Daoy (cell line): ENCODE data around the gene ACTA2. TPM values are rescaled to one million over a fixed set of nuclear protein-coding genes. Genes with fewer than 3 reads are reported as not detected.

Source experiments
- DNase-seq: peaks from one replicate; pipeline ENCODE4 v3.0.0-alpha.2; 2015; ENCODE audit warnings: low read depth
- total RNA-seq: library from RNA; depleted of rRNA; stranded (reverse); fragments of >200 nt; shearing (Covaris generic); gene quantifications from 2 replicates; pipeline ENCODE4 v1.2.3, GENCODE V29; 2014

Gene ACTA2
- total RNA-seq, 1 experiment from 2014 or later = 12.3 TPM

DNA sequence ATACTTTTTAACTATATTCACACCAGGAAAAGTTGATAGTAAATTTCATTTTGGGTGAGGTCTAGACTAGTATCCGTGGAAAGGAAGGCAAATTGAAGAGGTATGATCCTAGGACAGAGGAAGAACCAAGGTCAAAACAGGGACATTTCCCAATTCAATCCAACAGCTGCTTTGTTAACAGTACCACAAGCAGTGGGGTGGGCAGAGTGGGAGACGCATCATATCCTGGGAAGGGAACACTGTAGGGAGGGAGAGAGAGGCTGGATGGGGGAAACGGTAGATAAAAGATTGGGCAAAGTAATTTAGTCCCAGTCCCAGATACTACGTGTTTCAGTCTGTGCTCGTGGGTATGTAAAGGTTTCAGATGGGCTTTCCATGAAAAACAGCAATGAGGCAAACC lies 28.9 kb upstream of the ACTA2 start:
- DNase-seq = no peak

DNA sequence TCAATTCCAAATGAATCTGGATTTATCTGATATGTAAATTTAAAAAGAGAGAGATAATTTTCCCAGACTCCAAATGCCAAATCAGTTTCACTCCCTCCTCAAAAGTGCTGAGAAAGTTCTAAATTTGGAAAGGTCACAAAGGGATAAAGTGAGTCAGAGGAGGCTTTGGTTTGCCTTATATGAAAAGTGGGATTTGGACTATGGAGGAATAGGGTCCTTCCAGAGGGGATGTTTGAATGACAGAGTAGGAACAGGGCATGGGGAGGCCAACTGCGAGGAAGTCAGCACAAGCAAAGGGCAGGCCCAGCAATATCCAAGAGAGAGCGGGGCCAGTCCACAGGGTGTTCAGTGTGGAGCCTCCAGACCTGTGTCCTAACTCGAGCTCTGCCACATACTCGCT lies 28.2 kb upstream of the ACTA2 start:
- DNase-seq = no peak

- DNase-seq = no peak
Measured at GRCh38 chr10:88980247-88980646, 27.7 kb upstream of the ACTA2 start.

- no peak for DNase-seq
Measured at GRCh38 chr10:88979603-88980002, 27.0 kb upstream of the ACTA2 start.

DNA sequence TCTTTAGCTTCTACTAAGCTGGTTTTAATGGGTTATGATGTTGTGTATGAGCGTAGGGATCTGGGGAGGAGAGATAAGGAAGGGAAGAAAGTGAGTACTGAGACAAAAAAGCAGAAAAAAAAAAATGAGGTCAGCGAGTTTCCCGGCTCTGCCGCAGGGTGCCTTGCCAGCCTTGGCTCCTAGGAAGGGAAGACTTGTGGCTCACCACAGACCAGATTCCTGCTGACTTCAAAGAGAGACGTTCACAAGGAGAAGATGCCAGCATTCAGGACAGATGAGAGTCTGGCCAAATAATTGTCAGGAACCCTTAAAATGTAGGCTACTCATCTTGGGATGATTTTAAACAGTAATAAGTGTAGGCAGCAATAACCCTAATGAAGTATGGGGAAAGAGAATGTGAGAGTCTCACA lies 26.6 kb upstream of the ACTA2 start:
- DNase-seq = peak; percentile 82

GRCh38 chr10:88978463-88978862 lies 25.9 kb upstream of the ACTA2 start:
- DNase-seq = no peak

- DNase-seq = no peak
Measured at GRCh38 chr10:88975377-88975720, 22.8 kb upstream of the ACTA2 start.

GRCh38 chr10:88974446-88975376 lies 22.1 kb upstream of the ACTA2 start:
- no peak for DNase-seq

- DNase-seq = no peak
Measured at GRCh38 chr10:88974012-88974411, 21.4 kb upstream of the ACTA2 start.

GRCh38 chr10:88971221-88972061 lies 18.9 kb upstream of the ACTA2 start:
- no peak for DNase-seq

- no peak for DNase-seq
Measured at GRCh38 chr10:88968391-88968790, 15.8 kb upstream of the ACTA2 start.

DNA sequence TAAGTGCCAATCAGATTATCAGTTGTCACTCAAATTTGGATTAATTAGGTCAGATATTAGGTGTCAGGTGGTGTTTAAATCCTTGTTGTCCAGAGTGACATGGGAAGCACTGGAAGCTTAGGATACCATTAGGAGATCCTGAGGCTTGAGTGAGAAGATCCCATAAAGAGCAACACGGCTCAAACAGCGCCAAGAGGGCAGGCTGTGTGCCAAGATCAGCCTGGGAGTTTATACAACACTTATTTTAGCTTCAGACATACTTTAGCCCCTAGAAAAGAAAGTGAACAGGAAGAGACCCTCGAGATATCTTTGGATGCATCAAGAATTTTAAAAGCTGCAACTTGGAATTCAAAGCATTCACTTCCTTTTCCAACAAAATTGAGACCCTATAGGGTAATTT lies 14.2 kb upstream of the ACTA2 start:
- no peak for DNase-seq

DNA sequence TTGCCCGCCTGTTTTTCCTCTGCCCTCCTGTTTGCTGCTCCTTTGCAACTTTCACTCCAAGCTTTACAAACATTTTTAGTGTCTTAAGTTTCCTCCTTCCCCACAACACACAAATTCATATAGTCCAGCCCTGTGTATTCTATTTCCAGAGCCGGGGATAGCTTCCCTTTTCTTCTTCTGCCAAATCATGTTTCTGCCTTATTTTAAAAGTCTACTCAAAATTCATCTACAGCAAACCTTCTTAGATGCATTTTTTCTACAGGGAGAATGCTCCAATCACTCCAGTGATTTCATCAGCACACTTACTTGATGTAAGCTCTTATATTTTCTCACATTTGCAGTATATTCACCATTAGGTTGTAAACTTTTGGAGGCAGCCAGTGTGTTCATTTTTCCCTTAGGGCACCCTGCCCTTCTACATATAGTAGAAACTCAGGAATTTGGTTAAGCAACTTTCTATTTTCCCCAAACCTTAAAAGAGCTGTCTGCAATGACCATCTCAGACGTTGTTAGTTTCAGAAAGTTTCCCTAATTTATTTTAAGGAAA lies 12.4 kb upstream of the ACTA2 start:
- DNase-seq = no peak

DNA sequence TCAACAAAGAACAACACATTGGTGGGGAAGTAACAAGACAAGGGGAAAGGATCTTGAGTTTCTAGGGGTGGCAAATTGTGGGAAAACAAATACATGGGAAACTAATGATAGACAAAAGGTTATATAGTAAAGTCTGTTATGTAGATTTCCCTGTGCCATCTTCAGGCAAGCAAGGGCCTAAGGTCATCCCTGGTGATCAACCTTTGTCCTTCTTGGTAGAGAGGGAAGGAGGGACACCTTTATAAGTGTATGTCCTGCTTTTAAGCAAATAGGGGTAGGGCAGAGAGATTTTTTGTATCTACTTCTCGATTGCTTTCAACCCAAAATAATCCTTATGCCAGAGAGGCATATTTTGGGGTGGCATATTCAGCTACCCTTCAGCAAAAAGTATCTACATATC lies 11.8 kb upstream of the ACTA2 start:
- no peak for DNase-seq

- no peak for DNase-seq
Measured at GRCh38 chr10:88963318-88963717, 10.7 kb upstream of the ACTA2 start.

GRCh38 chr10:88962336-88962735 lies 9.8 kb upstream of the ACTA2 start:
- DNase-seq = no peak

- no peak for DNase-seq
Measured at GRCh38 chr10:88961266-88961665, 8.7 kb upstream of the ACTA2 start.

- no peak for DNase-seq
Measured at GRCh38 chr10:88960802-88961201, 8.2 kb upstream of the ACTA2 start.

- no peak for DNase-seq
Measured at GRCh38 chr10:88958721-88959120, 6.1 kb upstream of the ACTA2 start.

DNA sequence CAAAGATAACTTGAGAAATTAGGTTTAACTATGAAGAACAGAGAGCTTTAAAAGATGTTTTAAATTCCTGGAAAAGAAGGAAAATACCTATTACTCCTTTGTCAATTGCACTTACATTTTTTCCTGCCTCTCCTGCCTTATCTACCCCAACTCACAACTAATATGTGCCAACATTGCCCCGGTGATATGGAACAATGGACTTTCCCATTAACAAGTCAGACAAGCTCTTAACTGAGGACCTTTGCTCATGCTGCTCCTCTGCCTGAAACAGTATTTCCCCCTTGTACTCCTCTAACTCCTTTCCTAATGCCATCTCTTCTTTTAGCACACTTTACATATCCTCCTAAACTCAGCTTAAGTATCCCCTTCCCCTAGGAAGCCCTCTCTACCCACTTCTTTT lies 4.8 kb upstream of the ACTA2 start:
- DNase-seq = no peak

GRCh38 chr10:88954458-88955083 lies 2.0 kb upstream of the ACTA2 start:
- DNase-seq = no peak

- DNase-seq = no peak
Measured at GRCh38 chr10:88953662-88954061, 1.1 kb upstream of the ACTA2 start.
